Choroid plexus epithelial cell (primary cell): ENCODE results near the gene ZNF451.
A peak's percentile ranks its signal among the peaks of the same experiment; 100 is the strongest.

ENCODE experiments used
- DNase-seq: peaks from one replicate; pipeline ENCODE4 v3.0.0-alpha.2; 2010; ENCODE audit warnings: low read depth
- H3K4me3 ChIP-seq: 2 replicates; pipeline ENCODE4 v1.5.1; 2011; ENCODE audit warnings: low read depth, mild to moderate bottlenecking, control low read depth, low read length, moderate library complexity
- CTCF ChIP-seq: conservative IDR thresholded peaks from 2 replicates; pipeline ENCODE4 v1.5.1; 2011; ENCODE audit warnings: low read depth, mild to moderate bottlenecking, control low read depth, inconsistent platforms, low read length, moderate library complexity

The ZNF451 gene

GRCh38 chr6:57068061-57068460 is 21.9 kb upstream of the ZNF451 start:
- H3K4me3 ChIP-seq = no peak overlapping the region
- TF ChIP-seq CTCF = no peak
- peak; percentile 70 for DNase-seq

DNA sequence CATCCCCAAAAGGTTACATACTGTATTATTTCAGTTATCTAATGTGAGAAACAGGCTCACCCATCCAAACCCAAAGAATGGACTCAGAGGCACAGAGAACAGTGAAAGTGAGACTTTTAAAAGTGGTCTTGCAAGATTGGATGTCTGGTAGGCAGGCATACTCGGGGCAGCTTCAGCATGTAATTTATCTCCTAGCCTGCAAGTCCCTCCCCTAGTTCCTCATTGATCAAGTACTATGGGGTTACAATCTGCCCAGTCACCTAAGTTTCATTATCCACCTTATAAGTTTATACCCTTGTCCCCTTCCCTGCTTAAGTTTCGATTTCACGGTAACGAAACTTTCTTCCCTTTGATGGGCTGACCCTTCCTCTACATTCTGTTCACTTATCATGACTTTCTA is 20.8 kb upstream of the ZNF451 start:
- no peak for TF ChIP-seq CTCF
- no peak overlapping the region for H3K4me3 ChIP-seq
- no peak for DNase-seq

DNA sequence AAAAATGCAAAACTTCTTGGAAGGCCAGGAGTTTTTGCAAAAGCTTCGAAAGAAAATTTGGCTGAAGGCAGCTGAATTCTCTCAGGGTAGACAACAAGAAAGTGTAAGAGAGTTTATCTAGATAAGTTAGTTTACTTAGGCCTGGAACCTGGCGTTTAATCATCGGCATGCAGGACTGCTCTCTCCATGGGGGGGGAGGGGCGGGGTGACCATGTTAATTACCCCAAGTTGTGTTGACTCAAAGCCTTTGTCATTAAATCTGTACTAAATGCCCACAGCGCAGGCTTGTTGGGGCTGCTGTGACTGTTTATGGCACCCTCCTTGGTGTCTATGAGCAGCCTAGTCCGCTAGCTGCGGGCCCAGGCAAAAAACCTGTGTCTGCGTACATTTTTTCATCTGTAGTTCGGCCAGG is 20.1 kb upstream of the ZNF451 start:
- H3K4me3 ChIP-seq = no peak overlapping the region
- no peak for TF ChIP-seq CTCF
- DNase-seq = no peak

DNA sequence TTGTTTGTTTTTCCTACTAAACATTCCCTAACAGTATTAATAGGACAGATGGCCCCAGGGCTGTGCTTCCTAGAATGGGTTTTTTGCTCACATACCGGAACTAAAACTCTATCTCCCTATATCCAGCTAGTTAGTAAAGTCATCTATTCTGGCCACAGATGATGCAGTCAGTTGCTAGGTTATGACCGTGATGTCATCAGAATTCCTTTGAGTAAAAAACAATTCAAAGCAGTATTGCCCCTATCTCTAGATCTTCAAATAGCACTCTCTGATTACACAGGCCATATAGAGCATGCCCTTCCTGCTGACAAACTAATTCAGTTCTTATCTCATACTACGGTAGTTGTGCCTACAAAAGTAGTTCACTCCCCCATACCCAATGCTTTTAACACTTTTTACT is 17.9 kb upstream of the ZNF451 start:
- no peak overlapping the region for H3K4me3 ChIP-seq
- DNase-seq = no peak
- no peak for TF ChIP-seq CTCF

GRCh38 chr6:57074383-57074782 is 15.6 kb upstream of the ZNF451 start:
- TF ChIP-seq CTCF = no peak
- no peak for DNase-seq
- no peak overlapping the region for H3K4me3 ChIP-seq

- no peak for TF ChIP-seq CTCF
- DNase-seq = no peak
- H3K4me3 ChIP-seq = no peak overlapping the region
These were observed 14.9 kb upstream of the ZNF451 start for GRCh38 chr6:57075092-57075491.

- H3K4me3 ChIP-seq = no peak overlapping the region
- DNase-seq = no peak
- no peak for TF ChIP-seq CTCF
These were observed 11.3 kb upstream of the ZNF451 start for GRCh38 chr6:57078531-57079207.
